ENCODE measurements around the gene DACH1. TPM values are rescaled to one million over a fixed set of nuclear protein-coding genes. Genes with fewer than 3 reads are reported as not detected.

DACH1 gene
- total RNA-seq, 1 donor from 2014 or later, result 110 TPM

GRCh38 chr13:71481046-71481445, 386.0 kb downstream of the DACH1 start:
- H3K4me1 Mint-ChIP-seq (ENCODE audit: low read depth, unreplicated experiment), result peaks cover 8% of the 10 kb centered on the region
- H3K9me3 Mint-ChIP-seq (ENCODE audit: unreplicated experiment), result peaks cover 3% of the 10 kb centered on the region
- H3K27me3 Mint-ChIP-seq (ENCODE audit: unreplicated experiment), result peaks cover 2% of the 10 kb centered on the region
- no peaks in the 10 kb centered on the region for H3K36me3 Mint-ChIP-seq (ENCODE audit: unreplicated experiment)
- TF ChIP-seq CTCF (IDR thresholded peaks at IDR 0.05; ENCODE audit: partially characterized antibody, unreplicated experiment), result no peak
- no peak for DNase-seq
- H3K27ac Mint-ChIP-seq (ENCODE audit: unreplicated experiment), result no peak overlapping the region
- H3K4me3 Mint-ChIP-seq (ENCODE audit: unreplicated experiment), result no peak overlapping the region

- peaks cover 2% of the 10 kb centered on the region for H3K27me3 Mint-ChIP-seq (ENCODE audit: unreplicated experiment)
- no peaks in the 10 kb centered on the region for H3K36me3 Mint-ChIP-seq (ENCODE audit: unreplicated experiment)
- DNase-seq, result no peak
- no peak overlapping the region for H3K4me3 Mint-ChIP-seq (ENCODE audit: unreplicated experiment)
- peak; percentile 80 for TF ChIP-seq CTCF (IDR thresholded peaks at IDR 0.05; ENCODE audit: partially characterized antibody, unreplicated experiment)
- H3K27ac Mint-ChIP-seq (ENCODE audit: unreplicated experiment), result no peak overlapping the region
- H3K4me1 Mint-ChIP-seq (ENCODE audit: low read depth, unreplicated experiment), result peaks cover 16% of the 10 kb centered on the region
- H3K9me3 Mint-ChIP-seq (ENCODE audit: unreplicated experiment), result peaks cover 3% of the 10 kb centered on the region
These were observed 389.3 kb downstream of the DACH1 start for GRCh38 chr13:71477735-71478134.

GRCh38 chr13:71474936-71475335, 392.1 kb downstream of the DACH1 start:
- Mint-ChIP-seq H3K9me3 (ENCODE audit: unreplicated experiment) (peaks cover 5% of the 10 kb centered on the region), H3K27me3 (ENCODE audit: unreplicated experiment) (peaks cover 5% of the 10 kb centered on the region), H3K4me3 (ENCODE audit: unreplicated experiment) (peak overlapping the region; percentile 11), H3K36me3 (ENCODE audit: unreplicated experiment) (peaks cover 5% of the 10 kb centered on the region), H3K27ac (ENCODE audit: unreplicated experiment) (no peak overlapping the region), H3K4me1 (ENCODE audit: low read depth, unreplicated experiment) (peaks cover 12% of the 10 kb centered on the region)
- TF ChIP-seq CTCF (IDR thresholded peaks at IDR 0.05; ENCODE audit: partially characterized antibody, unreplicated experiment), result no peak
- DNase-seq, result no peak

- no peak for TF ChIP-seq CTCF (IDR thresholded peaks at IDR 0.05; ENCODE audit: partially characterized antibody, unreplicated experiment)
- peaks cover 8% of the 10 kb centered on the region for H3K4me1 Mint-ChIP-seq (ENCODE audit: low read depth, unreplicated experiment)
- no peak overlapping the region for H3K27ac Mint-ChIP-seq (ENCODE audit: unreplicated experiment)
- no peak for DNase-seq
- peaks cover 2% of the 10 kb centered on the region for H3K9me3 Mint-ChIP-seq (ENCODE audit: unreplicated experiment)
- H3K36me3 Mint-ChIP-seq (ENCODE audit: unreplicated experiment), result peaks cover 5% of the 10 kb centered on the region
- H3K4me3 Mint-ChIP-seq (ENCODE audit: unreplicated experiment), result no peak overlapping the region
- H3K27me3 Mint-ChIP-seq (ENCODE audit: unreplicated experiment), result peaks cover 2% of the 10 kb centered on the region
These were observed 397.4 kb downstream of the DACH1 start for GRCh38 chr13:71469626-71470025.

- TF ChIP-seq CTCF (IDR thresholded peaks at IDR 0.05; ENCODE audit: partially characterized antibody, unreplicated experiment), result no peak
- Mint-ChIP-seq H3K27me3 (ENCODE audit: unreplicated experiment) (no peaks in the 10 kb centered on the region), H3K4me3 (ENCODE audit: unreplicated experiment) (no peak overlapping the region), H3K27ac (ENCODE audit: unreplicated experiment) (no peak overlapping the region), H3K4me1 (ENCODE audit: low read depth, unreplicated experiment) (peaks cover 8% of the 10 kb centered on the region), H3K9me3 (ENCODE audit: unreplicated experiment) (peaks cover 5% of the 10 kb centered on the region), H3K36me3 (ENCODE audit: unreplicated experiment) (no peaks in the 10 kb centered on the region)
- DNase-seq, result no peak
These were observed 402.3 kb downstream of the DACH1 start for GRCh38 chr13:71464686-71465085.
